A549 (cell line): ENCODE measurements around the gene ZP3. TPM values are rescaled to one million over a fixed set of nuclear protein-coding genes. Genes with fewer than 3 reads are reported as not detected.

Source experiments
- ATAC-seq, 2 experiments: fragments of 200-7000 bp in 1 of 2; fragments of >200 bp in 1 of 2; cut with Nextera tagmentation in 1 of 2; cut with Tn5 transposase in 1 of 2; 3 replicates each; pipeline versions ENCODE4 v1.8.0 to v1.9.1; 2018 to 2020; ENCODE audit warnings: mild to moderate bottlenecking in 1 of 2, moderate library complexity in 1 of 2
- CTCF ChIA-PET: fragments of 300-600 bp; sonication (Branson Sonifier 250); formaldehyde crosslinking; extraction: SDS; loops from one replicate; lab custom pipeline; 2021; ENCODE audit warnings: antibody characterized with exemption, inconsistent platforms; lab: Yijun Ruan, JAX
- POLR2A ChIA-PET: fragments of 350-600 bp; formaldehyde crosslinking; extraction: SDS; loops from one replicate; lab custom pipeline; 2021; ENCODE audit warnings: antibody characterized with exemption, inconsistent platforms; lab: Yijun Ruan, JAX
- DNase-seq, 2 experiments: peaks; one replicate each; pipeline versions ENCODE4 v3.0.0 to v3.0.0-alpha.2; 2011 to 2016; ENCODE audit warnings: low read depth in 1 of 2, low spot score in 1 of 2
- FAIRE-seq: peaks from 2 replicates; lab custom pipeline; 2011; peaks lifted over from hg19 to GRCh38; lab: Jason Lieb, UNC
- H3K27ac ChIP-seq, 2 experiments: fragments of >200 bp; sonication (Bioruptor Twin); formaldehyde crosslinking; 3 replicates each; pipeline ENCODE4 v1.5.1; 2016 to 2017
- H3K4me1 ChIP-seq: fragments of >200 bp; sonication (Bioruptor Twin); formaldehyde crosslinking; 3 replicates; pipeline ENCODE4 v1.6.1; 2016
- H3K4me2 ChIP-seq: fragments of >200 bp; sonication (Bioruptor Twin); formaldehyde crosslinking; 3 replicates; pipeline ENCODE4 v1.6.1; 2016
- H3K4me3 ChIP-seq: fragments of >200 bp; sonication (Bioruptor Twin); formaldehyde crosslinking; 3 replicates; pipeline ENCODE4 v1.5.1; 2016
- H3K9me3 ChIP-seq: fragments of >200 bp; sonication (Bioruptor Twin); formaldehyde crosslinking; 3 replicates; pipeline ENCODE4 v1.6.1; 2016
- BHLHE40 ChIP-seq: IDR thresholded peaks from 2 replicates; pipeline ENCODE4 v1.6.1; 2012; ENCODE audit warnings: low read depth, low read length, inconsistent platforms
- CBX2 ChIP-seq: fragments of 200-600 bp; sonication (generic); IDR thresholded peaks from 2 replicates; pipeline ENCODE4 v1.6.1; 2016; ENCODE audit warnings: low read depth, mild to moderate bottlenecking, borderline replicate concordance
- CHD4 ChIP-seq: fragments of 200-600 bp; sonication (generic); IDR thresholded peaks from 2 replicates; pipeline ENCODE4 v1.6.1; 2016; ENCODE audit warnings: antibody characterized with exemption, mild to moderate bottlenecking, borderline replicate concordance
- E2F6 ChIP-seq: IDR thresholded peaks from 2 replicates; pipeline ENCODE4 v1.6.1; 2012; ENCODE audit warnings: low read depth, borderline replicate concordance
- ESRRA ChIP-seq: fragments of 150-350 bp; IDR thresholded peaks from 2 replicates; pipeline ENCODE4 v1.6.1; 2014; ENCODE audit warnings: mild to moderate bottlenecking, low read length, borderline replicate concordance
- FOSB ChIP-seq: fragments of 250-450 bp; sonication (Bioruptor Pico); IDR thresholded peaks from 2 replicates; pipeline ENCODE4 v1.5.0; 2020; ENCODE audit warnings: mild to moderate bottlenecking, moderate library complexity
- GATA3 ChIP-seq: IDR thresholded peaks from 2 replicates; pipeline ENCODE4 v1.6.1; 2012; ENCODE audit warnings: borderline replicate concordance
- HDAC2 ChIP-seq: fragments of 200-600 bp; sonication (generic); IDR thresholded peaks from 2 replicates; pipeline ENCODE4 v1.6.1; 2016
- HOXA7 ChIP-seq: fragments of 250-450 bp; sonication (Bioruptor Pico); IDR thresholded peaks from 2 replicates; pipeline ENCODE4 v1.5.0; 2020; ENCODE audit warnings: mild to moderate bottlenecking, moderate library complexity
- HOXB13 ChIP-seq: fragments of 250-450 bp; sonication (Bioruptor Pico); IDR thresholded peaks from 2 replicates; pipeline ENCODE4 v1.5.0; 2020; ENCODE audit warnings: low read depth, mild to moderate bottlenecking, moderate library complexity
- JUN ChIP-seq, 2 experiments: fragments of >200 bp; sonication (Bioruptor Twin); formaldehyde crosslinking; IDR thresholded peaks; 2 replicates in 1 of 2; 3 replicates in 1 of 2; pipeline ENCODE4 v1.6.1; 2016 to 2017
- MAZ ChIP-seq: fragments of 150-350 bp; IDR thresholded peaks from 2 replicates; pipeline ENCODE4 v1.6.1; 2014; ENCODE audit warnings: antibody characterized with exemption, low read depth, low read length, borderline replicate concordance
- MYC ChIP-seq: IDR thresholded peaks from 2 replicates; pipeline ENCODE4 v1.6.1; 2012; ENCODE audit warnings: mild to moderate bottlenecking, inconsistent platforms, low read length, improper control_type of control experiment, borderline replicate concordance
- NR3C1 ChIP-seq: fragments of >200 bp; sonication (Bioruptor Twin); formaldehyde crosslinking; IDR thresholded peaks from 3 replicates; pipeline ENCODE4 v1.6.1; 2017
- PBX3 ChIP-seq: IDR thresholded peaks from 2 replicates; pipeline ENCODE4 v1.6.1; 2012
- RAD21 ChIP-seq, 2 experiments: fragments of >200 bp in 1 of 2; sonication (Bioruptor Twin) in 1 of 2; formaldehyde crosslinking in 1 of 2; IDR thresholded peaks in 1 of 2; conservative IDR thresholded peaks in 1 of 2; 2 replicates in 1 of 2; 3 replicates in 1 of 2; pipeline ENCODE4 v1.6.1; 2012 to 2018; ENCODE audit warnings: inconsistent platforms in 1 of 2
- RCOR1 ChIP-seq: fragments of 150-350 bp; IDR thresholded peaks from 2 replicates; pipeline ENCODE4 v1.6.1; 2014; ENCODE audit warnings: antibody characterized with exemption, low read length, low read depth
- REST ChIP-seq: fragments of 200-600 bp; sonication (generic); IDR thresholded peaks from 2 replicates; pipeline ENCODE4 v1.6.1; 2016; ENCODE audit warnings: antibody characterized with exemption, mild to moderate bottlenecking, moderate library complexity
- RNF2 ChIP-seq: fragments of 200-600 bp; sonication (generic); IDR thresholded peaks from 2 replicates; pipeline ENCODE4 v1.6.1; 2016; ENCODE audit warnings: low read depth, mild to moderate bottlenecking, antibody characterized with exemption, moderate library complexity, borderline replicate concordance
- SMC3 ChIP-seq: fragments of >200 bp; sonication (Bioruptor Twin); formaldehyde crosslinking; IDR thresholded peaks from 3 replicates; pipeline ENCODE4 v1.6.1; 2018; ENCODE audit warnings: inconsistent platforms
- TP53 ChIP-seq: fragments of 250-450 bp; sonication (Bioruptor Pico); IDR thresholded peaks from 2 replicates; pipeline ENCODE4 v1.5.0; 2021; ENCODE audit warnings: mild to moderate bottlenecking, moderate library complexity
- ZFP36 ChIP-seq: fragments of 450-650 bp; IDR thresholded peaks from 2 replicates; pipeline ENCODE4 v1.6.1; 2014; ENCODE audit warnings: borderline replicate concordance; ENCODE audit not compliant: partially characterized antibody
- ZNF302 ChIP-seq: fragments of 250-450 bp; sonication (Bioruptor Pico); IDR thresholded peaks from 2 replicates; pipeline ENCODE4 v1.9.0; 2021; ENCODE audit warnings: inconsistent platforms, mild to moderate bottlenecking, moderate library complexity
- ZSCAN20 ChIP-seq: fragments of 250-450 bp; sonication (Bioruptor Pico); IDR thresholded peaks from 2 replicates; pipeline ENCODE4 v1.8.0; 2022; ENCODE audit warnings: mild to moderate bottlenecking, moderate library complexity
- WGBS: methylation state at CpG from one replicate; pipeline ENCODE4 v1.1.6; 2017; ENCODE audit errors: missing lambda C conversion rate; 5-methylcytosine and 5-hydroxymethylcytosine counted together
- polyA plus RNA-seq, 4 experiments: library from polyadenylated mRNA; depleted of rRNA in 3 of 4; stranded (reverse); fragments of >200 nt; fragmentation: RNase III in 1 of 4; extraction: RNeasy Plus Mini Kit Qiagen cat#74134 plus additional on column Dnase treatment in 1 of 4; gene quantifications; 2 replicates in 3 of 4; 3 replicates in 1 of 4; pipeline ENCODE4 v1.2.3, GENCODE V29; 2011 to 2017
- TF ChIP-seq, protein P1 (sequence below): IDR thresholded peaks from 2 replicates; pipeline ENCODE4 v1.6.1; 2012
- TF ChIP-seq, protein P2 (sequence below): fragments of 450-650 bp; IDR thresholded peaks from 2 replicates; pipeline ENCODE4 v1.6.1; 2014; ENCODE audit warnings: antibody characterized with exemption

ZP3 gene
- polyA plus RNA-seq, 2 of the 4 experiments (the other 2 are of a cell fraction) = 21.4 to 26.5 TPM

DNA sequence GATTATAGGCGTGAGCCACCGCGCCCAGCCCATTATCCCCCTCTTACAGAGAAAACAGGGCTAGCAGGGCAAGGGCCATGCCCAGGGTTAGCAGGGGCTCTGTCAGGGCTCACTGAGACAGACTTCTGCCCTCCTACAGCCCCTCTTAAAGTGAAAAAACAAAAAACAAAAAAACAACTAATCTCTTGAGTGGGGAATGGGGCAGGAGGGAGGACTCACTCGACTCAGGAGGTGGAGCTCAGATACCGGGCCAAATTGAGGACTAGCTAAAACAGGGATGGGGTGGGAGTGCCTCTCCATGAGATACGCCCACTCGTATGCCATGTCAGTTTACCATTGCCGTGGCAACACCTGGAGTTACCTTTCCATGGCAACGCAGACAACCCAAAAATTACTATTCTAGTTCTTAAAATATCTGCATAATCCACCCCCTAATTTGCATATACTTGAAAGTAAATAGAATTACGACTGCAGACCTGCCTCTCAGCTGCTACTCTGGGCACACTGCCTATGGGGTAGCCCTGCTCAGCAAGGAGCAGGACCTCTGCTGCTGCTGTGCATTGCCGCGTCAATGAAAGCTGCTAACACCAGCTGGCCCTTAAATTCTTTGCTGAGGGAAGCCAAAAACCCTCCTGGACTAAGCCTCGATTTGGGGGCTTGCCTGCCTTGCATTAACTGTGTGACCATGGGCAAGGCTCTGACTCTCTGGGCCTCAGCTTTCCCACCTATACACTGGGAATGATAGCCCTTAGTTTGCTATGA is 28.6 kb upstream of the ZP3 start (continued):
- TF ChIP-seq REST (no peak), TP53 (CRISPR knock-in tag) (no peak), ESRRA (no peak), SMC3 (no peak), RNF2 (no peak)

DNA sequence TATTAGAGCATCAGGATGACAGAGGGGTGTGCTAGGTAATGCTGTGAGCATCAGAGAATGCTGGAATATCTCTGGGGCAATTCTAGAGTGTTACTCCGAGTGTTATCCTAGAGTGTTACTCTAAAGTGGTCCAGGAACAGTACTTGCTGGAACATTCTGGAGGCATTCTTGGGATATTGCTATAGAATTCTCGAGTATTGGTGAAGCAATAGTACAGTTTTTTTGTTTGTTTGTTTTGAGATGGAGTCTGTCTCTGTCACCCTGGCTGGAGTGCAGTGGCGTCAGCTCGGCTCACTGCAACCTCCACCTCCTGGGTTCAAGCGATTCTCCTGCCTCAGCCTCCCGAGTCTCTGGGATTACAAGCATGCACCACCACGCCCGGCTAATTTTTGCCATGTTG is 27.9 kb upstream of the ZP3 start:
- no peak for FAIRE-seq
- TF ChIP-seq RCOR1 (no peak), BHLHE40 (no peak)
- TF ChIP-seq, protein P1, sequence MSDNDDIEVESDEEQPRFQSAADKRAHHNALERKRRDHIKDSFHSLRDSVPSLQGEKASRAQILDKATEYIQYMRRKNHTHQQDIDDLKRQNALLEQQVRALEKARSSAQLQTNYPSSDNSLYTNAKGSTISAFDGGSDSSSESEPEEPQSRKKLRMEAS = no peak
- ATAC-seq = no peak
- WGBS = 34% methylated on average over 7 of the region's 8 CpGs
- DNase-seq = no peak
- H3K27ac ChIP-seq = peak overlapping the region; percentile 92 to 98
- H3K4me1 ChIP-seq = peaks cover 30% of the 10 kb centered on the region
- ChIA-PET POLR2A (interaction anchor here (1.9 kb wide), 1 partner anchor 38 kb away, joined by 6 read pairs; the partner anchor contains the start of gene YWHAG), CTCF (no interaction called here)
- H3K9me3 ChIP-seq = no peaks in the 10 kb centered on the region
- peak overlapping the region; percentile 61; the same call in 1 of the 3 replicates for H3K4me3 ChIP-seq
- peak overlapping the region; percentile 93 for H3K4me2 ChIP-seq

- WGBS = 13% methylated on average over 7 of the region's 45 CpGs
- Histone ChIP-seq H3K4me2 (peak overlapping the region; percentile 93), H3K4me3 (peak overlapping the region; percentile 61), H3K4me1 (peaks cover 26% of the 10 kb centered on the region), H3K9me3 (no peaks in the 10 kb centered on the region), H3K27ac (peak overlapping the region; percentile 92 to 98)
- DNase-seq (peak; percentile 84 to 90), FAIRE-seq (no peak), ATAC-seq (peak; percentile 79 to 82)
- CTCF ChIA-PET = interaction anchor here (0.6 kb wide), 1 partner anchor 21 kb away, joined by 3 read pairs; no protein-coding TSS in a partner anchor
- POLR2A ChIA-PET = interaction anchor here (0.6 to 1.9 kb wide), 4 partner anchors 23 to 45 kb away, joined by 4 to 6 read pairs (median 6); partner anchors contain the start of gene YWHAG
- TF ChIP-seq ZFP36 = peak; percentile 96
- peak; percentile 39; the same call in 1 of the 2 replicates for TF ChIP-seq CHD4
- TF ChIP-seq JUN (IDR thresholded peaks at IDR 0.05) = peak; percentile 60 to 76; a peak in 3 of 5 replicates
- TF ChIP-seq ZSCAN20 = no peak
- peak in 1 of 2 experiments; percentile 22; a peak in 1 of 5 replicates for TF ChIP-seq RAD21 (conservative IDR thresholded peaks at IDR 0.05 in 1 of 2, IDR thresholded peaks at IDR 0.05 in 1 of 2)
- TF ChIP-seq HOXB13 = peak; percentile 74; the same call in 1 of the 2 replicates
- TF ChIP-seq PBX3 = no peak
- TF ChIP-seq HOXA7 (CRISPR knock-in tag) = no peak
- TF ChIP-seq, protein P1 = peak; percentile 99
- TF ChIP-seq, protein P2, sequence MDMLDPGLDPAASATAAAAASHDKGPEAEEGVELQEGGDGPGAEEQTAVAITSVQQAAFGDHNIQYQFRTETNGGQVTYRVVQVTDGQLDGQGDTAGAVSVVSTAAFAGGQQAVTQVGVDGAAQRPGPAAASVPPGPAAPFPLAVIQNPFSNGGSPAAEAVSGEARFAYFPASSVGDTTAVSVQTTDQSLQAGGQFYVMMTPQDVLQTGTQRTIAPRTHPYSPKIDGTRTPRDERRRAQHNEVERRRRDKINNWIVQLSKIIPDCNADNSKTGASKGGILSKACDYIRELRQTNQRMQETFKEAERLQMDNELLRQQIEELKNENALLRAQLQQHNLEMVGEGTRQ = 0 out of 2 replicates have a peak, but pooled peaks have one; percentile 18
- no peak for TF ChIP-seq MAZ
- peak; percentile 37; the same call in 2 of the 3 replicates for TF ChIP-seq SMC3
- TF ChIP-seq NR3C1 = no peak
- TF ChIP-seq ZNF302 (CRISPR knock-in tag) = no peak
- TF ChIP-seq FOSB (CRISPR knock-in tag) = no peak
- no peak for TF ChIP-seq CBX2
- peak; percentile 97 for TF ChIP-seq E2F6
- no peak for TF ChIP-seq GATA3
- TF ChIP-seq HDAC2 = no peak
- TF ChIP-seq MYC = peak; percentile 87
Measured at GRCh38 chr7:76397409-76398183, 27.2 kb upstream of the ZP3 start.
